HG03060 (cell line): Measurements from ENCODE around the gene ZNF462.

Experiments used
- ATAC-seq: cut with Tn5 transposase; IDR thresholded peaks from one replicate; pipeline ENCODE4 v1.9.1; 2021; ENCODE audit warnings: low read depth, moderate number of reproducible peaks; ENCODE audit not compliant: unreplicated experiment

The ZNF462 gene

GRCh38 chr9:106860721-106861639, 2.0 kb upstream of the ZNF462 start:
- no peak for ATAC-seq

GRCh38 chr9:106861640-106862109, 1.3 kb upstream of the ZNF462 start:
- ATAC-seq, result no peak

GRCh38 chr9:106862110-106862820, 701 bp upstream of the ZNF462 start:
- no peak for ATAC-seq

GRCh38 chr9:106864373-106865143, 1.6 kb downstream of the ZNF462 start:
- no peak for ATAC-seq

- no peak for ATAC-seq
Observed at GRCh38 chr9:106866243-106866642, 3.3 kb downstream of the ZNF462 start.

- ATAC-seq, result no peak
Observed at GRCh38 chr9:106867286-106867685, 4.3 kb downstream of the ZNF462 start.

GRCh38 chr9:106868087-106868486, 5.1 kb downstream of the ZNF462 start:
- no peak for ATAC-seq

GRCh38 chr9:106868565-106868964, 5.6 kb downstream of the ZNF462 start:
- no peak for ATAC-seq

GRCh38 chr9:106869028-106869427, 6.1 kb downstream of the ZNF462 start:
- ATAC-seq, result no peak

- no peak for ATAC-seq
Observed at GRCh38 chr9:106869458-106869857, 6.5 kb downstream of the ZNF462 start.

- ATAC-seq, result no peak
Observed at GRCh38 chr9:106872641-106873040, 9.7 kb downstream of the ZNF462 start.

- no peak for ATAC-seq
Observed at GRCh38 chr9:106874031-106874430, 11.1 kb downstream of the ZNF462 start.

- no peak for ATAC-seq
Observed at GRCh38 chr9:106874652-106875051, 11.7 kb downstream of the ZNF462 start.

- no peak for ATAC-seq
Observed at GRCh38 chr9:106875529-106875928, 12.6 kb downstream of the ZNF462 start.

- no peak for ATAC-seq
Observed at GRCh38 chr9:106877345-106877744, 14.4 kb downstream of the ZNF462 start.

GRCh38 chr9:106878081-106878837, 15.3 kb downstream of the ZNF462 start:
- ATAC-seq, result no peak

GRCh38 chr9:106878934-106879333, 16.0 kb downstream of the ZNF462 start:
- no peak for ATAC-seq

- ATAC-seq, result no peak
Observed at GRCh38 chr9:106879439-106879882, 16.5 kb downstream of the ZNF462 start.

GRCh38 chr9:106880081-106880480, 17.1 kb downstream of the ZNF462 start:
- ATAC-seq, result no peak

GRCh38 chr9:106880863-106881262, 17.9 kb downstream of the ZNF462 start:
- no peak for ATAC-seq
